Activated CD8-positive, alpha-beta memory T cell treated with anti-CD3 and anti-CD28 coated beads, Interleukin-2, amount 50 U/mL, for 1 hour (primary cell): ENCODE data around the gene AFAP1L2.

Source experiments
- DNase-seq: peaks from one replicate; pipeline ENCODE4 v3.0.0-alpha.2; 2020; ENCODE audit errors: extremely low read depth

The AFAP1L2 gene

GRCh38 chr10:114266521-114266920 lies 137.8 kb downstream of the AFAP1L2 start:
- no peak for DNase-seq

GRCh38 chr10:114265392-114266053 lies 138.8 kb downstream of the AFAP1L2 start:
- DNase-seq, result no peak

- no peak for DNase-seq
These were observed 141.8 kb downstream of the AFAP1L2 start for GRCh38 chr10:114262496-114262895.

GRCh38 chr10:114261076-114261475 lies 143.2 kb downstream of the AFAP1L2 start:
- DNase-seq, result no peak

GRCh38 chr10:114260366-114260765 lies 143.9 kb downstream of the AFAP1L2 start:
- DNase-seq, result no peak

GRCh38 chr10:114259824-114260223 lies 144.5 kb downstream of the AFAP1L2 start:
- no peak for DNase-seq

- DNase-seq, result no peak
These were observed 145.9 kb downstream of the AFAP1L2 start for GRCh38 chr10:114258274-114258840.

- DNase-seq, result no peak
These were observed 146.8 kb downstream of the AFAP1L2 start for GRCh38 chr10:114257498-114257897.

GRCh38 chr10:114256822-114257221 lies 147.5 kb downstream of the AFAP1L2 start:
- DNase-seq, result no peak

GRCh38 chr10:114256008-114256765 lies 148.1 kb downstream of the AFAP1L2 start:
- DNase-seq, result no peak

- no peak for DNase-seq
These were observed 149.1 kb downstream of the AFAP1L2 start for GRCh38 chr10:114255227-114255626.

GRCh38 chr10:114252883-114253282 lies 151.4 kb downstream of the AFAP1L2 start:
- no peak for DNase-seq

GRCh38 chr10:114252092-114252491 lies 152.2 kb downstream of the AFAP1L2 start:
- no peak for DNase-seq

- no peak for DNase-seq
These were observed 153.6 kb downstream of the AFAP1L2 start for GRCh38 chr10:114250716-114251115.

- no peak for DNase-seq
These were observed 154.1 kb downstream of the AFAP1L2 start for GRCh38 chr10:114250236-114250635.

GRCh38 chr10:114246679-114247305 lies 157.5 kb downstream of the AFAP1L2 start:
- DNase-seq, result no peak

GRCh38 chr10:114245121-114245791 lies 159.0 kb downstream of the AFAP1L2 start:
- no peak for DNase-seq
